Measurements from ENCODE around the gene ZNF548. TPM values are rescaled to one million over a fixed set of nuclear protein-coding genes. Genes with fewer than 3 reads are reported as not detected.
A peak's percentile ranks its signal among the peaks of the same experiment; 100 is the strongest.

Gene ZNF548
- total and polyA plus RNA-seq, 9 donors: 13.4 to 28.2 (median 23.7) TPM

GRCh38 chr19:57403737-57404563 lies 14.3 kb downstream of the ZNF548 start:
- WGBS, 3 donors: 92 to 95% (median 93%) methylated on average over 9 of the region's 9 CpGs
- TF ChIP-seq POLR2A (IDR thresholded peaks at IDR 0.05) (no peak), EP300 (IDR thresholded peaks at IDR 0.05) (no peak), CTCF (IDR thresholded peaks at IDR 0.05) (no peak)
- Histone ChIP-seq H3K4me1 (ENCODE audit: insufficient read depth) (no peaks in the 10 kb centered on the region), H3K9me3 (peaks cover 0 to 35% of the 10 kb centered on the region in 2 donors), H3K36me3 (no peaks in the 10 kb centered on the region), H3K4me3 (no peak overlapping the region), H3K27me3 (no peaks in the 10 kb centered on the region), H3K27ac (no peak overlapping the region)
- intact Hi-C loops (cut with DNase I): no loop called here
- DNase-seq: no peak

GRCh38 chr19:57406516-57407123 lies 17.0 kb downstream of the ZNF548 start:
- Histone ChIP-seq H3K27me3 (no peaks in the 10 kb centered on the region), H3K36me3 (no peaks in the 10 kb centered on the region), H3K4me3 (no peak overlapping the region), H3K4me1 (ENCODE audit: insufficient read depth) (peaks cover 1% of the 10 kb centered on the region), H3K27ac (no peak overlapping the region), H3K9me3 (peaks cover 0 to 25% of the 10 kb centered on the region in 2 donors)
- 16 to 18% (median 17%) methylated on average over 8 of the region's 8 CpGs for WGBS, 3 donors
- intact Hi-C loops (cut with DNase I): no loop called here
- no peak for DNase-seq
- TF ChIP-seq EP300 (IDR thresholded peaks at IDR 0.05) (no peak), CTCF (IDR thresholded peaks at IDR 0.05) (no peak), POLR2A (IDR thresholded peaks at IDR 0.05) (no peak)

GRCh38 chr19:57410877-57411671 lies 21.4 kb downstream of the ZNF548 start, which contains the start of gene ZNF17:
ZNF17 (plus strand) TSS chr19:57411161; CDS start chr19:57413616, 2,455 bp downstream.
- H3K36me3 ChIP-seq: no peaks in the 10 kb centered on the region
- H3K27ac ChIP-seq: peak within 1 kb of the TSS in 1 of 2 donors; percentile 31
- peaks cover 5% of the 10 kb centered on the region for H3K4me1 ChIP-seq (ENCODE audit: insufficient read depth)
- H3K27me3 ChIP-seq: no peaks in the 10 kb centered on the region
- H3K9me3 ChIP-seq: peaks cover 1 to 26% of the 10 kb centered on the region in 2 donors
- WGBS, 3 donors: 0 to 1% (median 0%) methylated on average over 46 to 55 of the region's 55 CpGs
- no peak for TF ChIP-seq CTCF (IDR thresholded peaks at IDR 0.05)
- TF ChIP-seq EP300 (IDR thresholded peaks at IDR 0.05): no peak
- no peak for TF ChIP-seq POLR2A (IDR thresholded peaks at IDR 0.05)
- intact Hi-C loops (cut with DNase I): no loop called here
- H3K4me3 ChIP-seq: peak within 1 kb of the TSS; percentile 70
- peak; percentile 89 to 93 (median 92) for DNase-seq

- no peak overlapping the region for H3K4me3 ChIP-seq
- H3K9me3 ChIP-seq: peaks cover 15 to 68% of the 10 kb centered on the region in 2 donors
- H3K36me3 ChIP-seq: no peaks in the 10 kb centered on the region
- no peaks in the 10 kb centered on the region for H3K4me1 ChIP-seq (ENCODE audit: insufficient read depth)
- TF ChIP-seq CTCF (IDR thresholded peaks at IDR 0.05) (no peak), EP300 (IDR thresholded peaks at IDR 0.05) (no peak), POLR2A (IDR thresholded peaks at IDR 0.05) (no peak)
- DNase-seq: no peak
- WGBS, 3 donors: 95 to 99% (median 99%) methylated on average over 4 of the region's 4 CpGs
- H3K27me3 ChIP-seq: no peaks in the 10 kb centered on the region
- H3K27ac ChIP-seq: no peak overlapping the region
- intact Hi-C loops (cut with DNase I): no loop called here
Measured at GRCh38 chr19:57419439-57419838, 29.8 kb downstream of the ZNF548 start.
